M059J (cell line): ENCODE measurements around the gene FA2H. TPM values are rescaled to one million over a fixed set of nuclear protein-coding genes. Genes with fewer than 3 reads are reported as not detected.
"Not testable (repeated sequence)": the region's sequence is repeated elsewhere in the genome, so short reads cannot be mapped to it uniquely, and the experiment has no call there.

Experiments
- DNase-seq: peaks from one replicate; pipeline ENCODE4 v3.0.0-alpha.2; 2012; ENCODE audit warnings: low read depth
- total RNA-seq: library from RNA; depleted of rRNA; stranded (reverse); fragments of >200 nt; shearing (Covaris generic); gene quantifications from 2 replicates; pipeline ENCODE4 v1.2.3, GENCODE V29; 2014; rRNA removed

Gene FA2H
- total RNA-seq, 1 experiment from 2014 or later = not detected

- no peak for DNase-seq
These were observed 92.1 kb downstream of the FA2H start for GRCh38 chr16:74682556-74682955.

GRCh38 chr16:74680681-74681080, 93.9 kb downstream of the FA2H start:
- DNase-seq = no peak

- DNase-seq = no peak
These were observed 94.6 kb downstream of the FA2H start for GRCh38 chr16:74679983-74680382.

- no peak for DNase-seq
These were observed 96.8 kb downstream of the FA2H start for GRCh38 chr16:74677868-74678267.

- no peak for DNase-seq
These were observed 100.7 kb downstream of the FA2H start for GRCh38 chr16:74673876-74674275.

- not testable (repeated sequence) for DNase-seq
These were observed 105.7 kb downstream of the FA2H start for GRCh38 chr16:74668877-74669276.

GRCh38 chr16:74667255-74667700, 107.3 kb downstream of the FA2H start:
- peak; percentile 50 for DNase-seq

GRCh38 chr16:74666425-74667254, 108.0 kb downstream of the FA2H start, which contains the start of gene RFWD3:
TSS of gene RFWD3 (minus strand) at chr16:74666877. CDS start at chr16:74661449, 5,428 bp downstream.
- DNase-seq = peak; percentile 98

GRCh38 chr16:74666010-74666421, 108.6 kb downstream of the FA2H start:
- no peak for DNase-seq

Other genes starting within 250 kb of the FA2H start
- 61.7 and 113 TPM in 2 replicates for gene GLG1, start 167.7 kb downstream of the FA2H start, total RNA-seq
- 63.2 and 68.9 TPM in 2 replicates for gene RFWD3, start 107.9 kb downstream of the FA2H start, total RNA-seq
- gene MLKL, start 74.0 kb downstream of the FA2H start, total RNA-seq = 14.4 and 25.1 TPM in 2 replicates
- gene WDR59, start 210.3 kb upstream of the FA2H start, total RNA-seq = 6.4 and 32.0 TPM in 2 replicates
- gene ZNRF1, start 224.2 kb upstream of the FA2H start, total RNA-seq = 13.6 and 19.3 TPM in 2 replicates